Mesodermal cell (in vitro differentiated cells): ENCODE data around the gene EEF1A1.
"Not testable (repeated sequence)": the region's sequence is repeated elsewhere in the genome, so short reads cannot be mapped to it uniquely, and the experiment has no call there.

Source experiments
- H3K27ac ChIP-seq: 2 replicates; pipeline ENCODE4 v1.7.0; 2013; ENCODE audit warnings: mild to moderate bottlenecking, low read depth, low read length, moderate library complexity; ENCODE audit not compliant: severe bottlenecking
- H3K36me3 ChIP-seq: 2 replicates; pipeline ENCODE4 v1.7.1; 2013; ENCODE audit warnings: mild to moderate bottlenecking, low read length, moderate library complexity; ENCODE audit not compliant: control insufficient read depth, insufficient read depth
- H3K4me1 ChIP-seq: one replicate; pipeline ENCODE4 v1.7.1; 2013; ENCODE audit warnings: mild to moderate bottlenecking, low read length; ENCODE audit not compliant: insufficient read depth, control insufficient read depth, poor library complexity, severe bottlenecking
- H3K4me3 ChIP-seq: 2 replicates; pipeline ENCODE4 v1.7.0; 2013; ENCODE audit warnings: low read length, control low read depth, mild to moderate bottlenecking; ENCODE audit not compliant: insufficient read depth, poor library complexity, severe bottlenecking; ENCODE audit errors: extremely low read depth
- H3K9me3 ChIP-seq: 2 replicates; pipeline ENCODE4 v1.7.1; 2013; ENCODE audit warnings: mild to moderate bottlenecking, low read length, moderate library complexity; ENCODE audit not compliant: control insufficient read depth
- WGBS, 2 experiments: methylation state at CpG; one replicate each; pipeline ENCODE4 v1.1.5; 2013; ENCODE audit warnings: missing lambda C conversion rate in 2 of 2; ENCODE audit not compliant: insufficient coverage in 2 of 2; 5-methylcytosine and 5-hydroxymethylcytosine counted together

EEF1A1 gene

GRCh38 chr6:73516514-73517489 lies 4.0 kb downstream of the EEF1A1 start:
- 85 to 86% methylated on average over 2 to 3 of the region's 4 CpGs for WGBS, 2 experiments
- H3K4me1 ChIP-seq = no peaks in the 10 kb centered on the region
- H3K4me3 ChIP-seq = peak overlapping the region; percentile 28
- peaks cover 53% of the 10 kb centered on the region for H3K36me3 ChIP-seq
- no peaks in the 10 kb centered on the region for H3K9me3 ChIP-seq
- H3K27ac ChIP-seq = peak overlapping the region; percentile 68

DNA sequence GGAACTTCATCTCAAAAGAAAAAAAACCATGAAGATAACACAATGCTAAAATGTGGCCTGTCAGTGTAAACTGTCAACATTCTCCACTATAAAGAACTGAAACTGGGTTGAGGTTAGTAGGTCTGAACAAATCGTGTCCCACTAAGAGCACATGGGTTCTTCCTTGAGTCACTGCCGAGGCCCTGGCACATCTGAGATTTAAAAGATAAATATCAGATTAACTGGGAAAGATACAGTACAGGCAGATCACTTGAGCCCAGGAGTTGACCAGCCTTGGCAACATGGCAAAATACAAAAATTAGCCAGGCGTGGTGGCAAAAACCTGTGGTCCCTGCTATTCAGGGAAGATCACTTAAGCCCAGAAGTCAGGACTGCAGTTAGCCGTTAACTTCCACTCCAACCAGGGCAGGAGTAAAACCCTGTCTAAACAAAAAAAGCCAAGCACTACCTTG lies 5.6 kb downstream of the EEF1A1 start:
- no peak overlapping the region for H3K4me3 ChIP-seq
- no peaks in the 10 kb centered on the region for H3K4me1 ChIP-seq
- H3K9me3 ChIP-seq = no peaks in the 10 kb centered on the region
- 56 to 74% methylated on average over 2 of the region's 4 CpGs for WGBS, 2 experiments
- H3K36me3 ChIP-seq = peaks cover 48% of the 10 kb centered on the region
- peak overlapping the region; percentile 68 for H3K27ac ChIP-seq

- WGBS, 2 experiments = 56 to 100% methylated on average over 1 of the region's 3 CpGs
- Histone ChIP-seq H3K36me3 (peaks cover 43% of the 10 kb centered on the region), H3K27ac (peak overlapping the region; percentile 68)
Measured at GRCh38 chr6:73514746-73515110, 6.1 kb downstream of the EEF1A1 start.

GRCh38 chr6:73513496-73513854 lies 7.4 kb downstream of the EEF1A1 start:
- whole genome bisulfite sequencing, 2 experiments = 100% methylated on average over 2 of the region's 3 CpGs; no CpG with 5 or more reads in 1 of the 2 experiments
- H3K4me3 ChIP-seq = no peak overlapping the region
- no peaks in the 10 kb centered on the region for H3K9me3 ChIP-seq
- peaks cover 31% of the 10 kb centered on the region for H3K36me3 ChIP-seq
- peak overlapping the region; percentile 6 for H3K27ac ChIP-seq
- no peaks in the 10 kb centered on the region for H3K4me1 ChIP-seq

More at GRCh38 chr6:73514746-73515110, 6.1 kb downstream of the EEF1A1 start:
- no peaks in the 10 kb centered on the region for H3K9me3 ChIP-seq
- no peak overlapping the region for H3K4me3 ChIP-seq
- no peaks in the 10 kb centered on the region for H3K4me1 ChIP-seq

- no peaks in the 10 kb centered on the region for H3K9me3 ChIP-seq
- H3K36me3 ChIP-seq = peaks cover 16% of the 10 kb centered on the region
- H3K4me3 ChIP-seq = no peak overlapping the region
- H3K27ac ChIP-seq = no peak overlapping the region
- WGBS, 2 experiments = 97 to 100% methylated on average over 3 to 7 of the region's 7 CpGs
- no peaks in the 10 kb centered on the region for H3K4me1 ChIP-seq
Measured at GRCh38 chr6:73511796-73512195, 9.0 kb downstream of the EEF1A1 start.

GRCh38 chr6:73509851-73510250 lies 11.0 kb downstream of the EEF1A1 start:
- H3K36me3 ChIP-seq = peaks cover 6% of the 10 kb centered on the region
- no peaks in the 10 kb centered on the region for H3K4me1 ChIP-seq
- no peak overlapping the region for H3K4me3 ChIP-seq
- no peak overlapping the region for H3K27ac ChIP-seq
- peaks cover 4% of the 10 kb centered on the region for H3K9me3 ChIP-seq
- no CpG with 5 or more reads among the region's 1 CpG for WGBS, 2 experiments

- Histone ChIP-seq H3K36me3 (peaks cover 6% of the 10 kb centered on the region), H3K4me3 (no peak overlapping the region), H3K9me3 (peaks cover 4% of the 10 kb centered on the region), H3K4me1 (no peaks in the 10 kb centered on the region), H3K27ac (no peak overlapping the region)
- 83 to 100% methylated on average over 1 of the region's 1 CpG for WGBS, 2 experiments
Measured at GRCh38 chr6:73508776-73509175, 12.1 kb downstream of the EEF1A1 start.

DNA sequence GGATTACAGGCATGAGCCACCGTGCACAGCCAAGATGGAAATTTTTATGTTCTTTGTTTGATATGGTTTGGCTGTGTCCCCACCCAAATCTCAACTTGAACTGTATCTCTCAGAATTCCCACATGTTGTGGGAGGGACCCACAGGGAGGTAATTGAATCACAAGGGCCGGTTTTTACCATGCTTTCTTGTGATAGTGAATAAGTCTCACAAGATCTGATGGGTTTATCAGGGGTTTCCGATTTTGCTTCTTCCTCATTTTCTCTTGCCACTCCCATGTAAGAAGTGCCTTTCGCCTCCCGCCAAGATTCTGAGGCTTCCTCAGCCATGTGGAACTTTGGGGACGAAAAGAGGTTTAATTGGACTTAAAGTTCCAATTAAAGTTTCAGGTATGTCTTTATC lies 14.6 kb downstream of the EEF1A1 start:
- Histone ChIP-seq H3K36me3 (peaks cover 23% of the 10 kb centered on the region), H3K4me1 (no peaks in the 10 kb centered on the region), H3K4me3 (no peak overlapping the region), H3K27ac (no peak overlapping the region), H3K9me3 (peaks cover 4% of the 10 kb centered on the region)
- 100% methylated on average over 5 of the region's 6 CpGs; no CpG with 5 or more reads in 1 of the 2 experiments for WGBS, 2 experiments

- not testable (repeated sequence) for H3K4me1 ChIP-seq, H3K4me3 ChIP-seq, H3K9me3 ChIP-seq, H3K27ac ChIP-seq
- H3K36me3 ChIP-seq = peaks cover 28% of the 10 kb centered on the region
- WGBS, 2 experiments = 92 to 95% methylated on average over 7 to 8 of the region's 8 CpGs
Measured at GRCh38 chr6:73505705-73506104, 15.1 kb downstream of the EEF1A1 start.

DNA sequence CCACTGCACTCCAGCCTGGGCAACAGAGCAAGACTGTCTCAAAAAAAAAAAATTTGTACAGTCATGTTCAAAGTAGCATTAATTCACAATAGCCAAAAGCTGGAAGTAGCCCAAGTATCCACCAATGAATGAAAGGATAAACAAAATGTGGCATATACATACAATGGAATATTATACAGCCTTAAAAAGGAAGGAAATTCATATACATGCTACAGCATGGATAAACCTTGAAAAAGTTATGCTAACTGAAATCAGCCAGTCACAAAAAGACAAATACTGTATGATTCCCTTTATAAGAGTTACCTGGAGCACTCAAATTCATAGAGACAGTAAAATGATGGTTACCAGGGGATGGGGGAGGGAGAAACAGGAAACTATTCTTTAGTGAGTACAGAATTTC lies 15.7 kb downstream of the EEF1A1 start:
- Histone ChIP-seq H3K9me3 (peaks cover 4% of the 10 kb centered on the region), H3K27ac (no peak overlapping the region), H3K4me3 (no peak overlapping the region), H3K36me3 (peaks cover 32% of the 10 kb centered on the region), H3K4me1 (no peaks in the 10 kb centered on the region)

- peaks cover 41% of the 10 kb centered on the region for H3K36me3 ChIP-seq
- no peak overlapping the region for H3K27ac ChIP-seq
- H3K9me3 ChIP-seq = peaks cover 4% of the 10 kb centered on the region
- WGBS, 2 experiments = no CpG with 5 or more reads among the region's 2 CpGs
- H3K4me3 ChIP-seq = no peak overlapping the region
- no peaks in the 10 kb centered on the region for H3K4me1 ChIP-seq
Measured at GRCh38 chr6:73504160-73504559, 16.7 kb downstream of the EEF1A1 start.
